Stimulated activated CD8-positive, alpha-beta memory T cell treated with anti-CD3 and anti-CD28 coated beads, Interleukin-12 subunit alpha, Interleukin-12 subunit beta, amount 100 ng/mL, for 4 hours (primary cell): ENCODE results near the gene KMT2E.

ENCODE experiments used
- DNase-seq: peaks from one replicate; pipeline ENCODE4 v3.0.0-alpha.2; 2020; ENCODE audit warnings: low read depth

The KMT2E gene

GRCh38 chr7:105130580-105130979 lies 116.6 kb downstream of the KMT2E start:
- no peak for DNase-seq

GRCh38 chr7:105131033-105131656 lies 117.1 kb downstream of the KMT2E start:
- no peak for DNase-seq

- no peak for DNase-seq
Observed at GRCh38 chr7:105131890-105132289, 117.9 kb downstream of the KMT2E start.

- DNase-seq, result no peak
Observed at GRCh38 chr7:105132335-105132734, 118.3 kb downstream of the KMT2E start.

- no peak for DNase-seq
Observed at GRCh38 chr7:105132835-105133234, 118.8 kb downstream of the KMT2E start.

- no peak for DNase-seq
Observed at GRCh38 chr7:105133358-105133757, 119.4 kb downstream of the KMT2E start.

GRCh38 chr7:105133986-105134655 lies 120.1 kb downstream of the KMT2E start:
- DNase-seq, result no peak

GRCh38 chr7:105136221-105136620 lies 122.2 kb downstream of the KMT2E start:
- DNase-seq, result no peak

GRCh38 chr7:105137898-105138297 lies 123.9 kb downstream of the KMT2E start:
- DNase-seq, result no peak

GRCh38 chr7:105139381-105139780 lies 125.4 kb downstream of the KMT2E start:
- DNase-seq, result no peak

GRCh38 chr7:105141068-105141467 lies 127.1 kb downstream of the KMT2E start:
- DNase-seq, result no peak

GRCh38 chr7:105149827-105150226 lies 135.8 kb downstream of the KMT2E start:
- DNase-seq, result no peak

GRCh38 chr7:105151152-105151551 lies 137.1 kb downstream of the KMT2E start:
- no peak for DNase-seq

- DNase-seq, result no peak
Observed at GRCh38 chr7:105153531-105153930, 139.5 kb downstream of the KMT2E start.

- no peak for DNase-seq
Observed at GRCh38 chr7:105154084-105154483, 140.1 kb downstream of the KMT2E start.

GRCh38 chr7:105156731-105157130 lies 142.7 kb downstream of the KMT2E start:
- no peak for DNase-seq

- DNase-seq, result no peak
Observed at GRCh38 chr7:105157278-105157677, 143.3 kb downstream of the KMT2E start.

- no peak for DNase-seq
Observed at GRCh38 chr7:105161366-105161765, 147.4 kb downstream of the KMT2E start.
